ENCODE measurements around the gene ZNF341.

ZNF341 gene

DNA sequence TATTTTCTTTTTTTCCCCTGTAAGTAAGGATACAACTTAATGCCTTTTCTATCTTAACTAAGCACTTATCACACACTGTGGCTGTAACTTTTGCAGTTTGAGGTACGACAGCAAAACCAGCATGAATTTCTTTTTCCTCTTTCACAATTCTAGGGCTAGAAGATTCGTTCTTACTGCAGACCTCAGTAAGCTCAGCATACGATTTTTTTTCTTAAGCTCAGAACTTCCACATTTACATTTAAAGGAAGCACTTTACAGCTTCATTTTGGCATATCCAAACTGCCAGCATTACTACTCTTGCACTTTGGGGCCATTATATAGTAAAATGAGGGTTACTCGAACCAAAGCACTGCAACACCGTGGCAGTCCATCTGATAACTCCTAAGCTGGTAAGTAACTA is 78.5 kb downstream of the ZNF341 start:
- Histone ChIP-seq H3K9me3 (ENCODE audit: control insufficient read depth, insufficient read depth, low read depth, low read length) (no peaks in the 10 kb centered on the region), H3K27ac (ENCODE audit: extremely low read depth, low read depth, low read length) (no peak overlapping the region), H3K36me3 (ENCODE audit: control insufficient read depth in 2 of 2, insufficient read depth in 1 of 2, low read length in 2 of 2) (peaks cover 0 to 9% of the 10 kb centered on the region in 2 experiments; a peak in 1 of 3 replicates), H3K4me1 (ENCODE audit: control insufficient read depth, insufficient read depth, low read length) (no peaks in the 10 kb centered on the region), H3K4me3 (ENCODE audit: low read depth, low read length) (no peak overlapping the region)
- CTCF ChIA-PET: interaction anchor here (0.6 to 1.2 kb wide), 2 partner anchors 8 to 18 kb away, joined by 3 read pairs; no protein-coding TSS in a partner anchor
- POLR2A ChIA-PET: interaction anchor here (3.4 kb wide), 1 partner anchor 183 kb away, joined by 13 read pairs; the partner anchor contains the start of gene RALY
- TF ChIP-seq KLF9 (tag by site-specific recombination; IDR thresholded peaks at IDR 0.05; ENCODE audit: low read depth): no peak
- no peak for TF ChIP-seq ZNF501 (tag by site-specific recombination; IDR thresholded peaks at IDR 0.05)
- no peak for TF ChIP-seq ZNF449 (tag by site-specific recombination; IDR thresholded peaks at IDR 0.05)
- TF ChIP-seq, protein P1, sequence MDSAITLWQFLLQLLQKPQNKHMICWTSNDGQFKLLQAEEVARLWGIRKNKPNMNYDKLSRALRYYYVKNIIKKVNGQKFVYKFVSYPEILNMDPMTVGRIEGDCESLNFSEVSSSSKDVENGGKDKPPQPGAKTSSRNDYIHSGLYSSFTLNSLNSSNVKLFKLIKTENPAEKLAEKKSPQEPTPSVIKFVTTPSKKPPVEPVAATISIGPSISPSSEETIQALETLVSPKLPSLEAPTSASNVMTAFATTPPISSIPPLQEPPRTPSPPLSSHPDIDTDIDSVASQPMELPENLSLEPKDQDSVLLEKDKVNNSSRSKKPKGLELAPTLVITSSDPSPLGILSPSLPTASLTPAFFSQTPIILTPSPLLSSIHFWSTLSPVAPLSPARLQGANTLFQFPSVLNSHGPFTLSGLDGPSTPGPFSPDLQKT (IDR thresholded peaks at IDR 0.05; ENCODE audit: borderline replicate concordance, low read depth, low read length): no peak
- no peak for TF ChIP-seq ZNF423 (tag by site-specific recombination; IDR thresholded peaks at IDR 0.05)
- TF ChIP-seq, protein P2, sequence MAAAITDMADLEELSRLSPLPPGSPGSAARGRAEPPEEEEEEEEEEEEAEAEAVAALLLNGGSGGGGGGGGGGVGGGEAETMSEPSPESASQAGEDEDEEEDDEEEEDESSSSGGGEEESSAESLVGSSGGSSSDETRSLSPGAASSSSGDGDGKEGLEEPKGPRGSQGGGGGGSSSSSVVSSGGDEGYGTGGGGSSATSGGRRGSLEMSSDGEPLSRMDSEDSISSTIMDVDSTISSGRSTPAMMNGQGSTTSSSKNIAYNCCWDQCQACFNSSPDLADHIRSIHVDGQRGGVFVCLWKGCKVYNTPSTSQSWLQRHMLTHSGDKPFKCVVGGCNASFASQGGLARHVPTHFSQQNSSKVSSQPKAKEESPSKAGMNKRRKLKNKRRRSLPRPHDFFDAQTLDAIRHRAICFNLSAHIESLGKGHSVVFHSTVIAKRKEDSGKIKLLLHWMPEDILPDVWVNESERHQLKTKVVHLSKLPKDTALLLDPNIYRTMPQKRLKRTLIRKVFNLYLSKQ (tag by site-specific recombination; IDR thresholded peaks at IDR 0.05; ENCODE audit: borderline replicate concordance): no peak
- TF ChIP-seq ZNF600 (tag by site-specific recombination; IDR thresholded peaks at IDR 0.05): no peak
- no peak for TF ChIP-seq SP3 (tag by site-specific recombination; IDR thresholded peaks at IDR 0.05)
- TF ChIP-seq ZNF513 (tag by site-specific recombination; IDR thresholded peaks at IDR 0.05): no peak
- TF ChIP-seq ZFP41 (tag by site-specific recombination; IDR thresholded peaks at IDR 0.05; ENCODE audit: borderline replicate concordance): no peak
- TF ChIP-seq KLF7 (tag by site-specific recombination; IDR thresholded peaks at IDR 0.05; ENCODE audit: borderline replicate concordance): no peak
- TF ChIP-seq ZNF248 (tag by site-specific recombination; IDR thresholded peaks at IDR 0.05): no peak
- no peak for TF ChIP-seq ZBTB17 (tag by site-specific recombination; IDR thresholded peaks at IDR 0.05)
- TF ChIP-seq ZSCAN5A (tag by site-specific recombination; IDR thresholded peaks at IDR 0.05): no peak
- TF ChIP-seq ZNF23 (tag by site-specific recombination; IDR thresholded peaks at IDR 0.05; ENCODE audit: borderline replicate concordance): no peak

GRCh38 chr20:33810885-33811775 is 79.3 kb downstream of the ZNF341 start, which contains the start of gene CHMP4B:
TSS of gene CHMP4B (plus strand) at chr20:33811348. CDS start at chr20:33811469, 121 bp downstream.
- POLR2A ChIA-PET: interaction anchor here (0.6 to 3.4 kb wide), 5 partner anchors 8 to 301 kb away, joined by 3 to 13 read pairs (median 4); partner anchors contain the start of genes EIF2S2, RALY and ZNF341
- Histone ChIP-seq H3K27ac (ENCODE audit: extremely low read depth, low read depth, low read length) (peak within 1 kb of the TSS; percentile 87), H3K4me3 (ENCODE audit: low read depth, low read length) (peak within 1 kb of the TSS; percentile 56), H3K4me1 (ENCODE audit: control insufficient read depth, insufficient read depth, low read length) (no peaks in the 10 kb centered on the region), H3K36me3 (ENCODE audit: control insufficient read depth in 2 of 2, insufficient read depth in 1 of 2, low read length in 2 of 2) (peaks cover 0 to 14% of the 10 kb centered on the region in 2 experiments; a peak in 1 of 3 replicates), H3K9me3 (ENCODE audit: control insufficient read depth, insufficient read depth, low read depth, low read length) (no peaks in the 10 kb centered on the region)
- CTCF ChIA-PET: interaction anchor here (0.6 to 1.2 kb wide), 4 partner anchors 19 to 1338 kb away, joined by 3 read pairs; no protein-coding TSS in a partner anchor
- TF ChIP-seq ZNF366 (tag by site-specific recombination; conservative IDR thresholded peaks at IDR 0.05): no peak
- TF ChIP-seq ZBTB17 (tag by site-specific recombination; IDR thresholded peaks at IDR 0.05): peak; percentile 85
- TF ChIP-seq ZNF341 (tag by site-specific recombination; IDR thresholded peaks at IDR 0.05; ENCODE audit: low read depth): peak; percentile 45
- peak; percentile 94 for TF ChIP-seq KLF10 (tag by site-specific recombination; IDR thresholded peaks at IDR 0.05)
- TF ChIP-seq IKZF3 (tag by site-specific recombination; IDR thresholded peaks at IDR 0.05): peak; percentile 60; the same call in 1 of the 2 replicates
- peak; percentile 95 for TF ChIP-seq SP3 (tag by site-specific recombination; IDR thresholded peaks at IDR 0.05)
- TF ChIP-seq ZNF140 (tag by site-specific recombination; IDR thresholded peaks at IDR 0.05): no peak
- peak; percentile 68; the same call in 1 of the 2 replicates for TF ChIP-seq GLIS1 (tag by site-specific recombination; IDR thresholded peaks at IDR 0.05)
- no peak for TF ChIP-seq GLI4 (tag by site-specific recombination; IDR thresholded peaks at IDR 0.05)
- peak; percentile 100 for TF ChIP-seq ZNF76 (tag by site-specific recombination; IDR thresholded peaks at IDR 0.05; ENCODE audit: borderline replicate concordance, low read depth)
- peak; percentile 61; the same call in 1 of the 2 replicates for TF ChIP-seq ZNF561 (tag by site-specific recombination; IDR thresholded peaks at IDR 0.05; ENCODE audit: borderline replicate concordance)
- TF ChIP-seq ZFHX2 (tag by site-specific recombination; conservative IDR thresholded peaks at IDR 0.05): peak; percentile 97
- no peak for TF ChIP-seq ZBTB21 (tag by site-specific recombination; IDR thresholded peaks at IDR 0.05)

Data from HEK293 (cell line).